Type B pancreatic cell (in vitro differentiated cells): ENCODE data around the gene SYNPR. TPM values are rescaled to one million over a fixed set of nuclear protein-coding genes. Genes with fewer than 3 reads are reported as not detected.

Experiments used
- DNase-seq: peaks from one replicate; pipeline ENCODE4 v3.0.0; 2021; ENCODE audit warnings: mixed read lengths; ENCODE audit not compliant: unreplicated experiment; ENCODE audit errors: extremely low spot score
- H3K27ac Mint-ChIP-seq: 2 replicates; pipeline ENCODE4 v1.8.0; 2021; ENCODE audit warnings: mild to moderate bottlenecking, mixed read lengths
- H3K27me3 Mint-ChIP-seq: 2 replicates; pipeline ENCODE4 v1.8.0; 2021; ENCODE audit warnings: mixed read lengths
- H3K36me3 Mint-ChIP-seq: 2 replicates; pipeline ENCODE4 v1.8.0; 2021; ENCODE audit warnings: mixed read lengths
- H3K4me1 Mint-ChIP-seq: one replicate; pipeline ENCODE4 v1.8.0; 2021; ENCODE audit warnings: mixed read lengths; ENCODE audit not compliant: unreplicated experiment
- H3K4me3 Mint-ChIP-seq: 2 replicates; pipeline ENCODE4 v1.8.0; 2021; ENCODE audit warnings: mild to moderate bottlenecking, mixed read lengths
- H3K9me3 Mint-ChIP-seq: 2 replicates; pipeline ENCODE4 v1.8.0; 2021; ENCODE audit warnings: mixed read lengths
- total RNA-seq: library from RNA; stranded (reverse); gene quantifications from 2 replicates; pipeline ENCODE4 v1.2.1, GENCODE V29; 2021; ENCODE audit warnings: low replicate concordance
- TF ChIP-seq, protein P1 (sequence below): fragments of 200-600 bp; sonication (generic); conservative IDR thresholded peaks from 2 replicates; pipeline ENCODE4 v1.5.0; 2021; ENCODE audit warnings: antibody characterized with exemption, mild to moderate bottlenecking

Gene SYNPR
- total RNA-seq, 1 donor from 2014 or later = 2.3 TPM

GRCh38 chr3:63355809-63356208 lies 77.7 kb downstream of the SYNPR start:
- no peak for DNase-seq
- TF ChIP-seq, protein P1, sequence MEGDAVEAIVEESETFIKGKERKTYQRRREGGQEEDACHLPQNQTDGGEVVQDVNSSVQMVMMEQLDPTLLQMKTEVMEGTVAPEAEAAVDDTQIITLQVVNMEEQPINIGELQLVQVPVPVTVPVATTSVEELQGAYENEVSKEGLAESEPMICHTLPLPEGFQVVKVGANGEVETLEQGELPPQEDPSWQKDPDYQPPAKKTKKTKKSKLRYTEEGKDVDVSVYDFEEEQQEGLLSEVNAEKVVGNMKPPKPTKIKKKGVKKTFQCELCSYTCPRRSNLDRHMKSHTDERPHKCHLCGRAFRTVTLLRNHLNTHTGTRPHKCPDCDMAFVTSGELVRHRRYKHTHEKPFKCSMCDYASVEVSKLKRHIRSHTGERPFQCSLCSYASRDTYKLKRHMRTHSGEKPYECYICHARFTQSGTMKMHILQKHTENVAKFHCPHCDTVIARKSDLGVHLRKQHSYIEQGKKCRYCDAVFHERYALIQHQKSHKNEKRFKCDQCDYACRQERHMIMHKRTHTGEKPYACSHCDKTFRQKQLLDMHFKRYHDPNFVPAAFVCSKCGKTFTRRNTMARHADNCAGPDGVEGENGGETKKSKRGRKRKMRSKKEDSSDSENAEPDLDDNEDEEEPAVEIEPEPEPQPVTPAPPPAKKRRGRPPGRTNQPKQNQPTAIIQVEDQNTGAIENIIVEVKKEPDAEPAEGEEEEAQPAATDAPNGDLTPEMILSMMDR = no peak
- Mint-ChIP-seq H3K4me1 (peaks cover 5% of the 10 kb centered on the region), H3K27me3 (peaks cover 12% of the 10 kb centered on the region), H3K4me3 (no peak overlapping the region), H3K9me3 (no peaks in the 10 kb centered on the region), H3K36me3 (no peaks in the 10 kb centered on the region), H3K27ac (no peak overlapping the region)

GRCh38 chr3:63364495-63364894 lies 86.4 kb downstream of the SYNPR start:
- Mint-ChIP-seq H3K9me3 (no peaks in the 10 kb centered on the region), H3K36me3 (no peaks in the 10 kb centered on the region), H3K27me3 (no peaks in the 10 kb centered on the region), H3K4me3 (no peak overlapping the region), H3K4me1 (no peaks in the 10 kb centered on the region), H3K27ac (no peak overlapping the region)
- TF ChIP-seq, protein P1 = no peak
- DNase-seq = no peak

DNA sequence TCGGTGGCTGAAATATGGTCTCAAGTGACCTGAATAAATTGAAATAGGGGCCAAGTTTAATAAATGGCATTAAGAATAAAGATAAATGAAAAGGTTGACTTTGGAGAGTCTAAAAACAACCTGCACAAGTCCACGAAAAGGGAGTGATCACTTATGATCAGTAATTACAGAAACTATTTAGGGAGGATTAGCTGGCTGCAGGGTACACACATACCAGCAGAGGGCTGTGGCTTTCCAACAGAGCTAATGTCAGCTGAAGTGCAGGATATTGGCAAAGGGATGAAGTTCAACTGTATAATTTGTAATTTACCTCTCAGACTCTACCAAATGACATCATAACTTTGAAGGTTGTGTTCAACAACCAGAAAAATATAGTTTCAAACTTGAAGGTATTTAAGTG lies 86.8 kb downstream of the SYNPR start:
- Mint-ChIP-seq H3K36me3 (no peaks in the 10 kb centered on the region), H3K9me3 (no peaks in the 10 kb centered on the region), H3K27me3 (no peaks in the 10 kb centered on the region), H3K4me3 (no peak overlapping the region), H3K27ac (no peak overlapping the region), H3K4me1 (no peaks in the 10 kb centered on the region)
- no peak for DNase-seq
- TF ChIP-seq, protein P1 = peak; percentile 73

DNA sequence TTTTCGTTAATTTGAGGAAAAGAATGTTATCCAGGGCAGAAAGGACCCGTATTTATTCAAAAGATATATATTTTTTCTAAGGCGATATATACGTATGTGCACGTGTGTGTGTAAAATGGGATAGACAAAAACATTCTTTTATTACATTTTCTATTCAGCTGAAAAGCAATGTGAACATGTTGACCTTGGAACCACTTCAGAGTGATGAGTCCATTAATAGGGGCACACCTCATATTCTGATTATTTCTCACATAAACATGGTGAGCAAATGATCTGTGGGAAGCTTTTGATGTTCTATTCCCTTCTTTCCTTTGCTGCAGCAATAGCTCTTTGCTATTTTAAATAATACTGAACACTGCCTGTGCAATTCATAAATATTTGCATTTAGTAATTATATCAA lies 87.6 kb downstream of the SYNPR start:
- H3K36me3 Mint-ChIP-seq = no peaks in the 10 kb centered on the region
- H3K27me3 Mint-ChIP-seq = no peaks in the 10 kb centered on the region

GRCh38 chr3:63370094-63370493 lies 92.0 kb downstream of the SYNPR start:
- H3K27ac Mint-ChIP-seq = no peak overlapping the region
- H3K27me3 Mint-ChIP-seq = peaks cover 3% of the 10 kb centered on the region
- no peak for DNase-seq
- H3K36me3 Mint-ChIP-seq = no peaks in the 10 kb centered on the region
- H3K9me3 Mint-ChIP-seq = no peaks in the 10 kb centered on the region
- H3K4me3 Mint-ChIP-seq = no peak overlapping the region
- no peaks in the 10 kb centered on the region for H3K4me1 Mint-ChIP-seq
- TF ChIP-seq, protein P1 = no peak

More for the DNA sequence above, 87.6 kb downstream of the SYNPR start:
- Mint-ChIP-seq H3K4me3 (no peak overlapping the region), H3K4me1 (no peaks in the 10 kb centered on the region), H3K27ac (no peak overlapping the region), H3K9me3 (no peaks in the 10 kb centered on the region)
- TF ChIP-seq, protein P1 = no peak
- DNase-seq = no peak

- DNase-seq = no peak
- H3K27me3 Mint-ChIP-seq = peaks cover 9% of the 10 kb centered on the region
- H3K4me1 Mint-ChIP-seq = no peaks in the 10 kb centered on the region
- peaks cover 4% of the 10 kb centered on the region for H3K9me3 Mint-ChIP-seq
- H3K4me3 Mint-ChIP-seq = no peak overlapping the region
- H3K36me3 Mint-ChIP-seq = no peaks in the 10 kb centered on the region
- H3K27ac Mint-ChIP-seq = no peak overlapping the region
- TF ChIP-seq, protein P1 = no peak
Measured at GRCh38 chr3:63383040-63383439, 104.9 kb downstream of the SYNPR start.
